HEK293T (cell line): ENCODE data around the gene NFYC.

ENCODE experiments used
- BHLHE40 ChIP-seq: fragments of 450-650 bp; IDR thresholded peaks from 2 replicates; pipeline ENCODE4 v1.6.1; 2016; ENCODE audit warnings: mild to moderate bottlenecking, moderate library complexity, borderline replicate concordance
- CTBP1 ChIP-seq: fragments of 450-650 bp; IDR thresholded peaks from 2 replicates; pipeline ENCODE4 v1.6.1; 2016; ENCODE audit warnings: borderline replicate concordance
- ELF4 ChIP-seq: fragments of 450-650 bp; IDR thresholded peaks from 2 replicates; pipeline ENCODE4 v1.6.1; 2017; ENCODE audit warnings: antibody characterized with exemption
- FOXM1 ChIP-seq: fragments of 450-650 bp; IDR thresholded peaks from 2 replicates; pipeline ENCODE4 v1.6.1; 2017; ENCODE audit warnings: mild to moderate bottlenecking, borderline replicate concordance
- HDGF ChIP-seq: fragments of 450-650 bp; IDR thresholded peaks from 2 replicates; pipeline ENCODE4 v1.6.1; 2017; ENCODE audit warnings: antibody characterized with exemption, borderline replicate concordance
- LEF1 ChIP-seq: fragments of 450-650 bp; IDR thresholded peaks from 2 replicates; pipeline ENCODE4 v1.6.1; 2017; ENCODE audit warnings: mild to moderate bottlenecking, borderline replicate concordance
- PKNOX1 ChIP-seq: fragments of 450-650 bp; IDR thresholded peaks from 2 replicates; pipeline ENCODE4 v1.6.1; 2016
- SP1 ChIP-seq: fragments of 450-650 bp; IDR thresholded peaks from 2 replicates; pipeline ENCODE4 v1.6.1; 2017
- SUZ12 ChIP-seq: fragments of 450-650 bp; IDR thresholded peaks from 2 replicates; pipeline ENCODE4 v1.6.1; 2016; ENCODE audit warnings: mild to moderate bottlenecking
- TARDBP ChIP-seq: fragments of 450-650 bp; IDR thresholded peaks from 2 replicates; pipeline ENCODE4 v1.6.1; 2016

- TF ChIP-seq LEF1 (no peak), ELF4 (no peak), FOXM1 (no peak), SP1 (no peak), TARDBP (no peak), HDGF (no peak), BHLHE40 (no peak), SUZ12 (no peak), CTBP1 (no peak), PKNOX1 (no peak)
Measured at GRCh38 chr1:40782371-40782956, 91.0 kb downstream of the NFYC start.
